Neuronal stem cell (in vitro differentiated cells): ENCODE results near the gene EDC3.
A peak's percentile ranks its signal among the peaks of the same experiment; 100 is the strongest.

Source experiments
- DNase-seq: peaks from one replicate; pipeline ENCODE4 v3.0.0-alpha.2; 2013; ENCODE audit warnings: low spot score
- H2AFZ ChIP-seq: one replicate; pipeline ENCODE4 v1.6.1; 2013; ENCODE audit warnings: mild to moderate bottlenecking, low read length, inconsistent platforms
- H2AK5ac ChIP-seq: 2 replicates; pipeline ENCODE4 v1.6.1; 2013; ENCODE audit warnings: low read depth, mild to moderate bottlenecking, inconsistent platforms, low read length, moderate library complexity, mixed read lengths
- H2BK120ac ChIP-seq: 2 replicates; pipeline ENCODE4 v1.6.1; 2013; ENCODE audit warnings: low read depth, mild to moderate bottlenecking, inconsistent platforms, low read length, moderate library complexity, mixed read lengths
- H2BK12ac ChIP-seq: one replicate; pipeline ENCODE4 v1.6.1; 2013; ENCODE audit warnings: low read length, inconsistent platforms
- H2BK15ac ChIP-seq: 2 replicates; pipeline ENCODE4 v1.6.1; 2013; ENCODE audit warnings: mild to moderate bottlenecking, low read length, inconsistent platforms, mixed read lengths
- H2BK5ac ChIP-seq: one replicate; pipeline ENCODE4 v1.6.1; 2013; ENCODE audit warnings: inconsistent platforms, mild to moderate bottlenecking, low read length, moderate library complexity
- H3K14ac ChIP-seq: one replicate; pipeline ENCODE4 v1.6.1; 2013; ENCODE audit warnings: low read length, inconsistent platforms
- H3K18ac ChIP-seq: 2 replicates; pipeline ENCODE4 v1.6.1; 2013; ENCODE audit warnings: low read length, inconsistent platforms
- H3K23ac ChIP-seq: 2 replicates; pipeline ENCODE4 v1.6.1; 2013; ENCODE audit warnings: low read depth, mild to moderate bottlenecking, mixed read lengths, low read length, inconsistent platforms; ENCODE audit not compliant: poor library complexity
- H3K27ac ChIP-seq: replicated peaks from 3 replicates; pipeline ENCODE4 v1.5.1; 2013; ENCODE audit warnings: low read length, inconsistent platforms
- H3K27me3 ChIP-seq, 3 experiments: 2 replicates each; pipeline ENCODE4 v1.6.1; 2013; ENCODE audit warnings: low read length in 3 of 3, mild to moderate bottlenecking in 2 of 3, inconsistent platforms in 1 of 3, low read depth in 1 of 3, mixed read lengths in 1 of 3, moderate library complexity in 1 of 3; ENCODE audit not compliant: control insufficient read depth in 3 of 3, insufficient read depth in 3 of 3
- H3K36me3 ChIP-seq, 2 donors: replicated peaks in 1 of 2; 2 replicates each; pipeline ENCODE4 v1.6.1; 2013; ENCODE audit warnings: low read length in 2 of 2; ENCODE audit not compliant: control insufficient read depth in 2 of 2, insufficient read depth in 2 of 2
- H3K4ac ChIP-seq: 2 replicates; pipeline ENCODE4 v1.6.1; 2013; ENCODE audit warnings: inconsistent platforms, mild to moderate bottlenecking, low read length, moderate library complexity
- H3K4me1 ChIP-seq, 2 donors: 1 replicate in 1 of 2; 2 replicates in 1 of 2; pipeline ENCODE4 v1.6.1; 2013; ENCODE audit warnings: low read length in 2 of 2, low read depth in 1 of 2; ENCODE audit not compliant: control insufficient read depth in 2 of 2, insufficient read depth in 1 of 2
- H3K4me2 ChIP-seq: one replicate; pipeline ENCODE4 v1.6.1; 2013; ENCODE audit warnings: mild to moderate bottlenecking, low read length, inconsistent platforms; ENCODE audit not compliant: insufficient read depth, poor library complexity, severe bottlenecking
- H3K4me3 ChIP-seq, 2 donors: 2 replicates each; pipeline ENCODE4 v1.5.1; 2013; ENCODE audit warnings: low read length in 2 of 2, mild to moderate bottlenecking in 2 of 2, inconsistent platforms in 1 of 2, moderate library complexity in 1 of 2
- H3K79me1 ChIP-seq: one replicate; pipeline ENCODE4 v1.6.1; 2013; ENCODE audit warnings: low read depth, mild to moderate bottlenecking, inconsistent platforms, low read length, moderate library complexity
- H3K9ac ChIP-seq: one replicate; pipeline ENCODE4 v1.6.1; 2013; ENCODE audit warnings: mild to moderate bottlenecking, low read depth, low read length, inconsistent platforms; ENCODE audit not compliant: poor library complexity
- H3K9me3 ChIP-seq, 2 donors: replicated peaks in 1 of 2; 2 replicates each; pipeline versions ENCODE3 to v1.6.1; 2013; ENCODE audit warnings: low read length in 2 of 2, mild to moderate bottlenecking in 2 of 2, inconsistent platforms in 1 of 2, low read depth in 1 of 2, mixed read lengths in 1 of 2, moderate library complexity in 1 of 2; ENCODE audit not compliant: control insufficient read depth in 2 of 2, insufficient read depth in 1 of 2
- H4K8ac ChIP-seq: one replicate; pipeline ENCODE4 v1.6.1; 2013; ENCODE audit warnings: low read depth, mild to moderate bottlenecking, inconsistent platforms, low read length, moderate library complexity
- H4K91ac ChIP-seq: one replicate; pipeline ENCODE4 v1.6.1; 2013; ENCODE audit warnings: low read length, low read depth, mild to moderate bottlenecking, inconsistent platforms; ENCODE audit not compliant: poor library complexity
- WGBS, 2 donors: extraction: QIAGEN DNeasy Blood & Tissue Kit; methylation state at CpG; one replicate each; pipeline ENCODE4 v1.1.7; 2013; ENCODE audit warnings: missing lambda C conversion rate in 2 of 2, mixed read lengths in 1 of 2; ENCODE audit not compliant: insufficient read length in 2 of 2, insufficient replicate concordance in 1 of 2; ENCODE audit errors: extremely low coverage in 2 of 2; 5-methylcytosine and 5-hydroxymethylcytosine counted together

Gene EDC3

DNA sequence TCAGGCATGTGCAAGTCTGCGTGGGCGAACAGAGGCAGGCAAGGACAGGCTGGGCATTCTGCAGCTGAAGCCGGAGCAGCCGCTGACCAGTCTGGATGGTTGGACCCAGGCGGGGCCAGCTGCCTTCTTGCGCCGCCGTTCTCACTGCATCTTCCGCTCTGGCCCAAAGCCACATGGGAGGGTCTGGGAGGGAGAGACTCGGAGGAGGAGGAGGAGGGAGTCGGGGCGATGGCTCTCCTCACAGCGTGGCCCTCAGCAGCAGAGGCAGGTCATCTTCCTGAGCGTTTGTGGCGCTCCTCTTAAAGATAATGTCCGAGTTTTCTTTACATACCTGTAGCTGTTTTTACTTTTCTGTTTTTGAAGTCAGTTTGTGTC lies 74.3 kb downstream of the EDC3 start:
- H2BK5ac ChIP-seq: no peak overlapping the region
- H3K9ac ChIP-seq: no peak overlapping the region
- peak overlapping the region; percentile 22 for H3K23ac ChIP-seq
- DNase-seq: no peak
- H3K9me3 ChIP-seq: no peaks in the 10 kb centered on the region
- H4K91ac ChIP-seq: no peak overlapping the region
- no peak overlapping the region for H3K14ac ChIP-seq
- no peak overlapping the region for H3K4me2 ChIP-seq
- peak overlapping the region; percentile 22 for H3K18ac ChIP-seq
- H3K27ac ChIP-seq: no peak overlapping the region
- H3K36me3 ChIP-seq: peaks cover 72 to 88% of the 10 kb centered on the region in 2 donors
- H3K79me1 ChIP-seq: peaks cover 28% of the 10 kb centered on the region
- H3K4me3 ChIP-seq: peak overlapping the region in 1 of 2 donors; percentile 18
- H3K27me3 ChIP-seq: no peaks in the 10 kb centered on the region
- H4K8ac ChIP-seq: no peak overlapping the region
- no peak overlapping the region for H2AK5ac ChIP-seq
- H2BK120ac ChIP-seq: no peak overlapping the region
- WGBS, 2 donors: no CpG with 5 or more reads among the region's 16 CpGs
- no peak overlapping the region for H3K4ac ChIP-seq
- peaks cover 5 to 9% of the 10 kb centered on the region in 2 donors for H3K4me1 ChIP-seq
- no peak overlapping the region for H2BK12ac ChIP-seq
- H2AFZ ChIP-seq: no peak overlapping the region
- no peak overlapping the region for H2BK15ac ChIP-seq

DNA sequence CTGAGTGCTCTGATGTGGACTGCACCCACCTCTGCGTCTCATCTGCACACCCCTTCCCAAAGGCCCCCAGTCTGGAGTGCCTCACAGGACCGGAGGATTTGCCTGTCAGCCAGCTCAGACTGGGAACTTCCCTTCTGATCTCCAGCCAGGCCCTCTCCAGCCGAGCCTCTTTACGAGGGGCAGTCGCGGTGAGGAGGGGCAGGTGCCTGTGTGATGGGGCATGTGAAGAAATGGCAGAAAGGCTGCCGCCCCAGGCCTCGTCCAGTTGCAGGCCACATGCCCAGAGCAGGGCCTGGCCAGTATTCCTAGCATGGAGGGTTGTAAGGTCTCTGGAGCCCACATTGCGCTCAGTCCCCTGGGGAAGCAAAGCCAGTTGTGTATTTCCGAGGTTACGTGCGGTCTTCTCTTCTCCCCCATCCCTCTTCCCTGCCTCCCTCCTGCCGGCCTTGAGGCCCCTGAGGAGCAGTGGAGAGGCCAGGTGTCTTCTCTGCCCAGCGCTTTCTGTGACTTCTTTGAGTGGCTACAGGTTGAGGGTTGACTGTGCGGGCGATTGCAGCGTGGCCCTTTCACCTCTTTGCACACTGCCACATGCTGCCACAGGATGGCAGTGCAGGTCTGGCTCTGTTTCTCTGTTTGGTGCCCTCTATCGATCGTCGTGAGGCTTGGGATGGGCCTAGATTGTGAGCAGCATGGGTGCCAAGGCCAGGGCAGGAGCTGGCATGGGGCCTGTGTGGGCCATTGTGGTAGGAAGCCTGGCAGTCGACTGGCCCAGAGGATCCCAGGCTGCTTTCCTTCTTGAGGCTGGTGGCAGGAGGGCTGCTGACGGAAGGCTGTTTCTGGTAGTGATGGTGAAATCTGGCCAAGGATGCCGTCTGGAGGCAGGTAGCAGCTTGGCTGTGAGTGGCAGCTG lies 74.9 kb downstream of the EDC3 start:
- no peak overlapping the region for H2AK5ac ChIP-seq
- H2BK120ac ChIP-seq: no peak overlapping the region
- no peak overlapping the region for H3K14ac ChIP-seq
- no peaks in the 10 kb centered on the region for H3K27me3 ChIP-seq
- no peak overlapping the region for H3K4ac ChIP-seq
- H2BK12ac ChIP-seq: no peak overlapping the region
- H2AFZ ChIP-seq: no peak overlapping the region
- DNase-seq: peak; percentile 50
- no peaks in the 10 kb centered on the region for H3K9me3 ChIP-seq
- H3K4me3 ChIP-seq: peak overlapping the region in 1 of 2 donors; percentile 18
- peak overlapping the region; percentile 22 for H3K23ac ChIP-seq
- no CpG with 5 or more reads among the region's 23 CpGs for WGBS, 2 donors
- peaks cover 66 to 81% of the 10 kb centered on the region in 2 donors for H3K36me3 ChIP-seq
- no peak overlapping the region for H3K27ac ChIP-seq
- H3K4me2 ChIP-seq: no peak overlapping the region
- peaks cover 31% of the 10 kb centered on the region for H3K79me1 ChIP-seq
- H3K18ac ChIP-seq: peak overlapping the region; percentile 22
- no peak overlapping the region for H4K91ac ChIP-seq
- no peak overlapping the region for H2BK15ac ChIP-seq
- H3K9ac ChIP-seq: no peak overlapping the region
- H4K8ac ChIP-seq: no peak overlapping the region
- no peak overlapping the region for H2BK5ac ChIP-seq
- H3K4me1 ChIP-seq: peaks cover 6 to 9% of the 10 kb centered on the region in 2 donors

- Histone ChIP-seq H3K36me3 (peaks cover 59 to 73% of the 10 kb centered on the region in 2 donors), H3K23ac (no peak overlapping the region), H3K4ac (no peak overlapping the region), H4K8ac (no peak overlapping the region), H4K91ac (peak overlapping the region; percentile 34), H3K14ac (no peak overlapping the region), H3K9ac (peak overlapping the region; percentile 55), H2BK12ac (no peak overlapping the region), H2AK5ac (no peak overlapping the region), H3K4me2 (no peak overlapping the region), H3K79me1 (peaks cover 31% of the 10 kb centered on the region), H3K18ac (no peak overlapping the region), H3K27me3 (no peaks in the 10 kb centered on the region), H2BK15ac (no peak overlapping the region), H3K4me3 (peak overlapping the region in 1 of 2 donors; percentile 32), H3K4me1 (peaks cover 6 to 9% of the 10 kb centered on the region in 2 donors), H3K9me3 (no peaks in the 10 kb centered on the region), H2AFZ (no peak overlapping the region), H3K27ac (no peak overlapping the region), H2BK5ac (no peak overlapping the region), H2BK120ac (no peak overlapping the region)
- DNase-seq: no peak
- no CpG with 5 or more reads among the region's 27 CpGs for WGBS, 2 donors
Observed at GRCh38 chr15:74619916-74620635, 75.7 kb downstream of the EDC3 start.
